Measurements from ENCODE around the gene ADGRA3.
A peak's percentile ranks its signal among the peaks of the same experiment; 100 is the strongest.

The ADGRA3 gene

DNA sequence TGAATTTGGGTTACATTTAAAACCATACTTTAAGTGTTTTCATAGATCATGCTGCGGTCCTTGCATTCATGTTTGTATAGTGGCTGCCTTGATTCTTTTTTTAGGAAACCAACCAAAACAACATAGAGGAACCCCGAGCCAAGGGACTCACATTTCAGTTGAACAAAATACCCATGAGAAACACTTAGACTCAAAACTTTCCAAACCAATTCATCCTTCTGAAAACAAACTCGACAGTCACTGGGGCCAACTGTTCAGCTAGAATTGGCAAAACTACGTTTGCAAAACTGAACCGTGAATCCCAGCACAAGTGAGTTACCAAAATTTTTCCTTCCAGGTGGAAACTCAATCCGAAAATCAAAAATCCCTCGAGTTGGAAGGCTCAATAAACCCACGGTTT lies 1.4 kb downstream of the ADGRA3 start:
- in situ Hi-C loops (cut with HindIII; ENCODE audit: low sequenced_read_pairs), result no loop called here
- TF ChIP-seq, protein P1, sequence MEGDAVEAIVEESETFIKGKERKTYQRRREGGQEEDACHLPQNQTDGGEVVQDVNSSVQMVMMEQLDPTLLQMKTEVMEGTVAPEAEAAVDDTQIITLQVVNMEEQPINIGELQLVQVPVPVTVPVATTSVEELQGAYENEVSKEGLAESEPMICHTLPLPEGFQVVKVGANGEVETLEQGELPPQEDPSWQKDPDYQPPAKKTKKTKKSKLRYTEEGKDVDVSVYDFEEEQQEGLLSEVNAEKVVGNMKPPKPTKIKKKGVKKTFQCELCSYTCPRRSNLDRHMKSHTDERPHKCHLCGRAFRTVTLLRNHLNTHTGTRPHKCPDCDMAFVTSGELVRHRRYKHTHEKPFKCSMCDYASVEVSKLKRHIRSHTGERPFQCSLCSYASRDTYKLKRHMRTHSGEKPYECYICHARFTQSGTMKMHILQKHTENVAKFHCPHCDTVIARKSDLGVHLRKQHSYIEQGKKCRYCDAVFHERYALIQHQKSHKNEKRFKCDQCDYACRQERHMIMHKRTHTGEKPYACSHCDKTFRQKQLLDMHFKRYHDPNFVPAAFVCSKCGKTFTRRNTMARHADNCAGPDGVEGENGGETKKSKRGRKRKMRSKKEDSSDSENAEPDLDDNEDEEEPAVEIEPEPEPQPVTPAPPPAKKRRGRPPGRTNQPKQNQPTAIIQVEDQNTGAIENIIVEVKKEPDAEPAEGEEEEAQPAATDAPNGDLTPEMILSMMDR (IDR thresholded peaks at IDR 0.05; ENCODE audit: low read depth, low read length), result no peak

DNA sequence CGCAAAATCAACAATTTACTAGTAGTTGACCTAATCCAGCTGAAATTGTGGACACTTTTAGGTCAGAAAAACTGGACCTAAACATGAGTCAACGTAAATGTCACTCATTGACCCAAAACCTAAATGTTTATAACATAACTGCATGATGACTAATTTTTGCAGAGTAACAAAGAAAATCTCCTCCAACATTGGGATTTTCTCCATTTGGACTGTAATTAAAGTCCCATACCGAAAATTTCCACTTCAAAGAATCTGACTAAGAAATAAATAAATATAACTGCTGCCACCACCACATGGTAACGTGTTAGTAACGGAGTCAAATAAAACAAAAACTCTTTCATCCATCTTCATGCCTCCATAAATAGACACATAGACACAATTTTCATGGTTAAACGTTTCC lies 1.9 kb downstream of the ADGRA3 start:
- in situ Hi-C loops (cut with HindIII; ENCODE audit: low sequenced_read_pairs), result no loop called here
- TF ChIP-seq, protein P1 (IDR thresholded peaks at IDR 0.05; ENCODE audit: low read depth, low read length), result no peak
- DNase-seq (ENCODE audit: low read depth, low spot score), result peak; percentile 71
- H3K4me3 ChIP-seq (ENCODE audit: low read depth, low read length), result peak overlapping the region; percentile 50

More for the DNA sequence above, 1.4 kb downstream of the ADGRA3 start:
- peak overlapping the region; percentile 50 for H3K4me3 ChIP-seq (ENCODE audit: low read depth, low read length)
- peak; percentile 64 for DNase-seq (ENCODE audit: low read depth, low spot score)

DNA sequence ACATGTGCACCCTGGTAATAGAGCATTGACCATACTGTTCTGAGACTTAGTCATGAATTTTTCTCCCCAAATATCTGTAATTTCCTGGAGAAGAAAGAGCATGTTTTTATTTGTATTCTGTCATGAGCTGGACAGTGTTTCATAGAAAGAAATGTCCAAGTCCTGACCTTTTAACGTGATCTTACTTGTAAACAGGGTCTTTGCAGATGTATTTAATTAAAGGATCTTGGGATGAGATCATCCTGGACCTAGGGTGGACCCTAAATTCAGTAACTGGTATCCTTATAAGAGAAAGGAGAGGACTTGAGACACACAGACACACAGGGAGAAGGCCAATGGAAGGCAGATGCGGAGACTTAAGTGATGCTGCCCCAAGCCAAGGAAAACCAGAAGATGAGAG lies 3.6 kb downstream of the ADGRA3 start:
- in situ Hi-C loops (cut with HindIII; ENCODE audit: low sequenced_read_pairs), result no loop called here
- TF ChIP-seq, protein P1 (IDR thresholded peaks at IDR 0.05; ENCODE audit: low read depth, low read length), result no peak

DNA sequence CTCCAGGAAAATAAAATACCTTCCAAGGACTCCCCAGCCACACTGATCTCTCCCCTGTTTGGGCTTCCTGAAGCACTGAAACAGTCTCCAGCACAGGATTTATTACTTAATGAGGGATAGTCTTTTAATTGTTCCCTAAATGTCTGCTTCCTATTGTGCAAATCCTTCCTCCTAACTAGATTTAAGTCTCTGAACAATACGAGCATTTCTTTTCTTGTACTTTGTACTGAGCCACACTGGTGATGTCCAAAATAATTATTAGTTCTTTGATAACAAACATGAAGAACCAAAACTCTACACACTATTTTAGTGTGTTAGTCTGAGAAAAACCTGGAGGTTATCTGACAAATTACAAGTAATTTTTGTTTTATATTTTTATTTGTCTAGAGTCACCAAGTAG lies 5.1 kb downstream of the ADGRA3 start:
- TF ChIP-seq, protein P1 (IDR thresholded peaks at IDR 0.05; ENCODE audit: low read depth, low read length), result no peak
- in situ Hi-C loops (cut with HindIII; ENCODE audit: low sequenced_read_pairs), result no loop called here
- DNase-seq (ENCODE audit: low read depth, low spot score), result no peak
- no peak overlapping the region for H3K4me3 ChIP-seq (ENCODE audit: low read depth, low read length)

More for the DNA sequence above, 3.6 kb downstream of the ADGRA3 start:
- H3K4me3 ChIP-seq (ENCODE audit: low read depth, low read length), result no peak overlapping the region
- DNase-seq (ENCODE audit: low read depth, low spot score), result no peak

GRCh38 chr4:22508376-22508775 lies 7.5 kb downstream of the ADGRA3 start:
- TF ChIP-seq, protein P1 (IDR thresholded peaks at IDR 0.05; ENCODE audit: low read depth, low read length), result no peak
- in situ Hi-C loops (cut with HindIII; ENCODE audit: low sequenced_read_pairs), result no loop called here
- no peak for DNase-seq (ENCODE audit: low read depth, low spot score)

DNA sequence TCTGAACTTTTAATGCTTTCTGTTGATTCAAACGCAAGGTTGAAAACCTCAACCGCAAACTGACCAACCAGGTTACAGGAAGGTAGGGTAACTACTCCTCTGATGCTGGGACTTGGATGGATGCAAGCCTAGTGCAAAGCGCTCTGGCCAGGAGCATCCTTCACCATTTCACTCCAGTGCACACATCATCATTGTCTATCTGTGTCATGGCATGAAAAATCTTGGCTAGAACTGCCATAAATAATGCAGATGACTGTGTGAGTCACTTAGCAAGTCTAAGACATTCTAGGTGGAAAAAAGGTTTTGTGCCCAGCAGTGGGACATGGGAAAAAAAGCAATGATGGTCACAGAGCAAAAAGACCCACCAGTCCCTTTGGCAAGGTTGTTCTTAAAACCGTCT lies 10.9 kb downstream of the ADGRA3 start:
- DNase-seq (ENCODE audit: low read depth, low spot score), result no peak
- no peak overlapping the region for H3K4me3 ChIP-seq (ENCODE audit: low read depth, low read length)
- TF ChIP-seq, protein P1 (IDR thresholded peaks at IDR 0.05; ENCODE audit: low read depth, low read length), result no peak
- in situ Hi-C loops (cut with HindIII; ENCODE audit: low sequenced_read_pairs), result no loop called here

More at GRCh38 chr4:22508376-22508775, 7.5 kb downstream of the ADGRA3 start:
- no peak overlapping the region for H3K4me3 ChIP-seq (ENCODE audit: low read depth, low read length)

DNA sequence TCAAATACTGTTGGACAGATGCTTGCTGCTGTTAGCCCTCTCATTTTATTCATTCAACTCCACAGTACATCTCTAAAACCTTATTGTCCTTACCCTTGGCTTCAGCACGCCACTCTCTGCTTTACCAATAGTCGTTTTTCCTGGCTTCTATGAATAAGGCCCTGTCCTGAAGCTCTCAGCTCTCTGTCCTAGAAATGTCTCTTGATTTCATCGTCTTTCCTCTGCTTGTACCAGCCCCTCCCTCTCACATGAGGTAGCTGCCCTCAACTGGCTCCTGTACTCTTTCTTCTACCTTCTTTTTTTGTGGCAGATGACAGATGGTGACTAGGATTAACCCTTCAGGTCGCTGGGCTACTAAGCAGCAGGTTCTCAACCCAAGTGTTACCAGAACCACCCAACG lies 11.4 kb downstream of the ADGRA3 start:
- DNase-seq (ENCODE audit: low read depth, low spot score), result no peak
- in situ Hi-C loops (cut with HindIII; ENCODE audit: low sequenced_read_pairs), result no loop called here
- TF ChIP-seq, protein P1 (IDR thresholded peaks at IDR 0.05; ENCODE audit: low read depth, low read length), result no peak
- H3K4me3 ChIP-seq (ENCODE audit: low read depth, low read length), result no peak overlapping the region
